B cell (primary cell): Measurements from ENCODE around the gene TIAM2. TPM values are rescaled to one million over a fixed set of nuclear protein-coding genes. Genes with fewer than 3 reads are reported as not detected.

Source experiments
- ATAC-seq: fragments of 200-7000 bp; cut with Tn5 transposase; one replicate; pipeline ENCODE4 v1.10.0; 2021; ENCODE audit warnings: low read depth, mild to moderate bottlenecking, moderate number of reproducible peaks, moderate library complexity
- CTCF ChIA-PET: fragments of 350-600 bp; sonication (Branson Sonifier 250); formaldehyde crosslinking; loops from one replicate; lab custom pipeline; 2021; ENCODE audit warnings: antibody characterized with exemption, inconsistent platforms; lab: Charles Lee
- POLR2A ChIA-PET: fragments of 350-600 bp; sonication (Branson Sonifier 250); formaldehyde crosslinking; loops from one replicate; lab custom pipeline; 2021; ENCODE audit warnings: antibody characterized with exemption; lab: Charles Lee
- DNase-seq: peaks from one replicate; pipeline ENCODE4 v3.0.0; 2013
- H2AFZ ChIP-seq: 2 replicates; pipeline ENCODE4 v1.6.1; 2012; ENCODE audit warnings: mild to moderate bottlenecking, low read depth, low read length; ENCODE audit not compliant: insufficient read depth, poor library complexity, severe bottlenecking
- H3K27ac ChIP-seq, 2 donors: 1 replicate in 1 of 2; 2 replicates in 1 of 2; pipeline ENCODE4 v1.5.1; 2012 to 2013; ENCODE audit warnings: low read length in 2 of 2, mild to moderate bottlenecking in 2 of 2, moderate library complexity in 1 of 2
- H3K27me3 ChIP-seq, 4 experiments: fragments of 200-600 bp in 1 of 4; sonication (generic) in 1 of 4; replicated peaks in 1 of 4; 1 replicate in 2 of 4; 2 replicates in 2 of 4; pipeline versions ENCODE4 v1.6.1 to v1.7.0; 2013 to 2016; ENCODE audit warnings: low read length in 3 of 4, mild to moderate bottlenecking in 2 of 4, mixed read lengths in 1 of 4, moderate library complexity in 1 of 4; ENCODE audit not compliant: insufficient read depth in 4 of 4, control insufficient read depth in 3 of 4; ENCODE audit errors: control extremely low read depth in 1 of 4
- H3K36me3 ChIP-seq, 2 experiments: replicated peaks in 1 of 2; 1 replicate in 1 of 2; 2 replicates in 1 of 2; pipeline versions ENCODE4 v1.6.1 to v1.7.1; 2013; ENCODE audit warnings: low read length in 1 of 2; ENCODE audit not compliant: insufficient read depth in 2 of 2, control insufficient read depth in 1 of 2; ENCODE audit errors: control extremely low read depth in 1 of 2, extremely low read depth in 1 of 2
- H3K4me1 ChIP-seq, 2 donors: fragments of 200-600 bp in 1 of 2; sonication (generic) in 1 of 2; 1 replicate in 1 of 2; 2 replicates in 1 of 2; pipeline versions ENCODE4 v1.5.1 to v1.6.1; 2013 to 2017; ENCODE audit warnings: low read length in 2 of 2; ENCODE audit not compliant: control insufficient read depth in 2 of 2, insufficient read depth in 2 of 2
- H3K4me2 ChIP-seq: replicated peaks from 2 replicates; pipeline ENCODE3; 2012; ENCODE audit warnings: mild to moderate bottlenecking, low read depth, low read length; ENCODE audit not compliant: poor library complexity, severe bottlenecking
- H3K4me3 ChIP-seq, 5 experiments: fragments of 200-600 bp in 1 of 5; sonication (generic) in 1 of 5; 1 replicate in 3 of 5; 2 replicates in 2 of 5; pipeline versions ENCODE4 v1.5.1 to v1.7.0; 2011 to 2016; ENCODE audit warnings: low read length in 4 of 5, mild to moderate bottlenecking in 4 of 5, low read depth in 2 of 5, control low read depth in 1 of 5, moderate library complexity in 1 of 5; ENCODE audit not compliant: insufficient read depth in 1 of 5; ENCODE audit errors: control extremely low read depth in 1 of 5, extremely low read depth in 1 of 5
- H3K79me2 ChIP-seq: fragments of 200-600 bp; sonication (generic); one replicate; pipeline ENCODE4 v1.6.0; 2016; ENCODE audit warnings: low read length; ENCODE audit not compliant: control insufficient read depth, insufficient read depth
- H3K9ac ChIP-seq: fragments of 200-600 bp; sonication (generic); 2 replicates; pipeline ENCODE4 v1.6.1; 2017; ENCODE audit warnings: mild to moderate bottlenecking, low read length, moderate library complexity
- H3K9me3 ChIP-seq, 3 donors: one replicate each; pipeline versions ENCODE4 v1.6.1 to v1.7.1; 2013; ENCODE audit warnings: low read length in 2 of 3; ENCODE audit not compliant: control insufficient read depth in 2 of 3, insufficient read depth in 1 of 3; ENCODE audit errors: control extremely low read depth in 1 of 3
- H4K20me1 ChIP-seq: 2 replicates; pipeline ENCODE4 v1.6.0; 2012; ENCODE audit warnings: mild to moderate bottlenecking, low read length; ENCODE audit not compliant: insufficient read depth, control insufficient read depth, poor library complexity, severe bottlenecking
- H3K27ac Mint-ChIP-seq: one replicate; pipeline ENCODE4 v1.8.0; 2021; ENCODE audit warnings: mixed read lengths
- H3K27me3 Mint-ChIP-seq: one replicate; pipeline ENCODE4 v1.8.0; 2021; ENCODE audit warnings: mixed read lengths
- H3K4me1 Mint-ChIP-seq: one replicate; pipeline ENCODE4 v1.8.0; 2021; ENCODE audit warnings: mixed read lengths
- H3K4me3 Mint-ChIP-seq: one replicate; pipeline ENCODE4 v1.8.0; 2021; ENCODE audit warnings: mixed read lengths
- H3K9me3 Mint-ChIP-seq: one replicate; pipeline ENCODE4 v1.8.0; 2022; ENCODE audit warnings: mixed read lengths; ENCODE audit not compliant: insufficient read depth
- EZH2 ChIP-seq: IDR thresholded peaks from 2 replicates; pipeline ENCODE4 v1.6.1; 2012; ENCODE audit warnings: borderline replicate concordance, low read depth, mild to moderate bottlenecking, moderate library complexity, low read length; ENCODE audit not compliant: insufficient read depth, poor library complexity, severe bottlenecking
- WGBS: methylation state at CpG from one replicate; pipeline ENCODE4 v1.1.5; 2013; ENCODE audit warnings: missing lambda C conversion rate; ENCODE audit not compliant: insufficient coverage; 5-methylcytosine and 5-hydroxymethylcytosine counted together
- intact Hi-C: fragments of 100-400 bp; cut with micrococcal nuclease; formaldehyde crosslinking; loops from one replicate; pipeline ENCODE4 v1.10.0; 2022
- polyA plus RNA-seq: library from polyadenylated mRNA; depleted of rRNA; stranded (reverse); fragments of >200 nt; gene quantifications from 2 replicates; pipeline ENCODE4 v1.2.3, GENCODE V29; 2012
- total RNA-seq, 2 donors: library from RNA; stranded (reverse); fragments of 120-200 nt in 1 of 2; gene quantifications; 1 replicate in 1 of 2; 2 replicates in 1 of 2; pipeline versions ENCODE4 v1.2.3 to v1.2.4, GENCODE V29; 2013 to 2022
- TF ChIP-seq, protein P1 (sequence below): fragments of 200-600 bp; IDR thresholded peaks from one replicate; pipeline ENCODE4 v1.8.0; 2022; ENCODE audit warnings: antibody characterized with exemption, mild to moderate bottlenecking

Gene TIAM2
- total and polyA plus RNA-seq, 2 donors (not counting 1 experiment from before 2014, with no cell fraction given) = 13.1 to 18.8 TPM

DNA sequence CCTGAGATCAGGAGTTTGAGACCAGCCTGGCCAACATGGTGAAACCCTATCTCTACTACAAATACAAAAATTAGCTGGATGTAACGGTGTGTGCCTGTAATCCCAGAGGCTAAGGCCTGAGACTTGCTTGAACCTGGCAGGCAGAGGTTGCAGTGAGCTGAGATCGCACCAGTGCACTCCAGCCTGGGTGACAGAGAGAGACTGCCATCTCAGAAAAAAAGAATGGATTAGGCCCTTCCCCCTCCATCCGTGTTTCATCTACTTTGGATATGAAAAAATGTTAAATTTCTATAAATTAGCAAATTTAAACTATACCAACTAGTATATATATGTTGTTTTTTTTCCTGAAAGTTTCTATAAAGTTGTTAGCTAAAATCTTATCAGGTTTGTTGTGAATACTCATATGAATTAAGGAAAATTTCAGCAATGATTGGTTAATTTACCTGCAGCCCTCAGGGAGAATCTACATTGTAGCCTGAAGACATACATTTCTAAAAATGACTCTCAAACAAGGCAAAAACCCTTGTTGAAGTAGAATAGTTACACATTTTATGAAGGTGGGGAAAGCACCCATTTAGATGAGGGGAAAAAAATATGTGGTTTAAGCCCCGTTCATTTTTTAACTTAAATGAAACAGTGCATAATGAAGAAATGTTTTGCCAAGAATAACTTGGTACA is 120.9 kb downstream of the TIAM2 start:
- Histone ChIP-seq H4K20me1 (no peaks in the 10 kb centered on the region), H3K9ac (no peak overlapping the region), H3K4me3 (no peak overlapping the region), H3K4me1 (no peaks in the 10 kb centered on the region), H2AFZ (no peak overlapping the region), H3K36me3 (no peaks in the 10 kb centered on the region), H3K9me3 (no peaks in the 10 kb centered on the region), H3K4me2 (no peak overlapping the region), H3K79me2 (no peaks in the 10 kb centered on the region), H3K27ac (no peak overlapping the region), H3K27me3 (no peaks in the 10 kb centered on the region)
- H3K27me3 Mint-ChIP-seq = no peaks in the 10 kb centered on the region
- ATAC-seq = no peak
- intact Hi-C loops = no loop called here
- ChIA-PET CTCF (no interaction called here), POLR2A (no interaction called here)
- WGBS = 100% methylated on average over 1 of the region's 4 CpGs
- no peaks in the 10 kb centered on the region for H3K9me3 Mint-ChIP-seq
- no peak for DNase-seq
- TF ChIP-seq EZH2 = no peak
- TF ChIP-seq, protein P1, sequence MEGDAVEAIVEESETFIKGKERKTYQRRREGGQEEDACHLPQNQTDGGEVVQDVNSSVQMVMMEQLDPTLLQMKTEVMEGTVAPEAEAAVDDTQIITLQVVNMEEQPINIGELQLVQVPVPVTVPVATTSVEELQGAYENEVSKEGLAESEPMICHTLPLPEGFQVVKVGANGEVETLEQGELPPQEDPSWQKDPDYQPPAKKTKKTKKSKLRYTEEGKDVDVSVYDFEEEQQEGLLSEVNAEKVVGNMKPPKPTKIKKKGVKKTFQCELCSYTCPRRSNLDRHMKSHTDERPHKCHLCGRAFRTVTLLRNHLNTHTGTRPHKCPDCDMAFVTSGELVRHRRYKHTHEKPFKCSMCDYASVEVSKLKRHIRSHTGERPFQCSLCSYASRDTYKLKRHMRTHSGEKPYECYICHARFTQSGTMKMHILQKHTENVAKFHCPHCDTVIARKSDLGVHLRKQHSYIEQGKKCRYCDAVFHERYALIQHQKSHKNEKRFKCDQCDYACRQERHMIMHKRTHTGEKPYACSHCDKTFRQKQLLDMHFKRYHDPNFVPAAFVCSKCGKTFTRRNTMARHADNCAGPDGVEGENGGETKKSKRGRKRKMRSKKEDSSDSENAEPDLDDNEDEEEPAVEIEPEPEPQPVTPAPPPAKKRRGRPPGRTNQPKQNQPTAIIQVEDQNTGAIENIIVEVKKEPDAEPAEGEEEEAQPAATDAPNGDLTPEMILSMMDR = no peak
- H3K4me1 Mint-ChIP-seq = no peaks in the 10 kb centered on the region
- H3K4me3 Mint-ChIP-seq = no peak overlapping the region
- H3K27ac Mint-ChIP-seq = no peak overlapping the region

DNA sequence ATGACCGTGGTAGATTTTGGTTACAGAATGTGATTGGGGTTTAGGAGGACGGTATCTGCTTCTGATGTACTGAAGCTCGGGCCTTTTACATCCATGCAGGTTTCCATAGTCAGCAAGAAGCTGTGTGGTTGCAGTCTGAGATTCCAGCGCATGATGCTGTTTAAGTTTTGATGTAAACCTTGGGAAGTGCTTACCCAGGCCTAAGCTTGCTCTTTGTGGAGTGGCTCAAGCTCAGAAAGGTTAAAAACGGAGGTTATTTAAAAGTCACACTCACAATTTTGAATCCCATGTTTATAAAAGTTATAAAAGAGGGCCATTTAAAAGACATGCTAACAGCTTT is 121.4 kb downstream of the TIAM2 start:
- ChIA-PET POLR2A (no interaction called here), CTCF (no interaction called here)
- Histone ChIP-seq H3K9me3 (no peaks in the 10 kb centered on the region), H3K4me2 (no peak overlapping the region), H3K4me1 (no peaks in the 10 kb centered on the region), H3K36me3 (no peaks in the 10 kb centered on the region), H3K27me3 (no peaks in the 10 kb centered on the region), H3K4me3 (no peak overlapping the region), H2AFZ (no peak overlapping the region), H3K79me2 (no peaks in the 10 kb centered on the region), H3K9ac (no peak overlapping the region), H4K20me1 (no peaks in the 10 kb centered on the region), H3K27ac (no peak overlapping the region)
- ATAC-seq (no peak), DNase-seq (no peak)
- H3K4me3 Mint-ChIP-seq = no peak overlapping the region
- no peak for TF ChIP-seq EZH2
- TF ChIP-seq, protein P1 = no peak
- peaks cover 1% of the 10 kb centered on the region for H3K4me1 Mint-ChIP-seq
- WGBS = 59% methylated on average over 3 of the region's 5 CpGs
- intact Hi-C loops = no loop called here
- no peaks in the 10 kb centered on the region for H3K27me3 Mint-ChIP-seq
- H3K27ac Mint-ChIP-seq = no peak overlapping the region
- no peaks in the 10 kb centered on the region for H3K9me3 Mint-ChIP-seq
